RWPE2 (cell line): Measurements from ENCODE around the gene FMN1.

Experiments
- ATAC-seq: fragments of 200-7000 bp; cut with Tn5 transposase; 3 replicates; pipeline ENCODE4 v1.9.1; 2021; ENCODE audit warnings: low read depth
- DNase-seq: peaks from one replicate; pipeline ENCODE4 v3.0.0-alpha.2; 2020; ENCODE audit warnings: low spot score
- H3K27ac ChIP-seq: fragments of 450-650 bp; 2 replicates; pipeline ENCODE4 v1.5.1; 2017; ENCODE audit warnings: mild to moderate bottlenecking; ENCODE audit not compliant: poor library complexity, severe bottlenecking
- H3K27me3 ChIP-seq: fragments of 250-450 bp; sonication (Bioruptor Pico); 2 replicates; pipeline ENCODE4 v1.5.1; 2021; ENCODE audit warnings: mild to moderate bottlenecking, moderate library complexity; ENCODE audit not compliant: insufficient read depth, poor library complexity, severe bottlenecking
- H3K36me3 ChIP-seq: fragments of 250-450 bp; sonication (Bioruptor Pico); 2 replicates; pipeline ENCODE4 v1.5.1; 2020; ENCODE audit warnings: low read depth, mild to moderate bottlenecking, moderate library complexity
- H3K4me1 ChIP-seq: fragments of 250-450 bp; sonication (Bioruptor Pico); 2 replicates; pipeline ENCODE4 v1.5.1; 2021; ENCODE audit warnings: mild to moderate bottlenecking, moderate library complexity; ENCODE audit not compliant: insufficient read depth, poor library complexity, severe bottlenecking
- H3K4me3 ChIP-seq: fragments of 250-450 bp; sonication (Bioruptor Pico); 2 replicates; pipeline ENCODE4 v1.5.1; 2021; ENCODE audit warnings: mild to moderate bottlenecking, moderate library complexity; ENCODE audit not compliant: severe bottlenecking
- H3K9me3 ChIP-seq: fragments of 250-450 bp; sonication (Bioruptor Pico); 2 replicates; pipeline ENCODE4 v1.5.1; 2021; ENCODE audit warnings: mild to moderate bottlenecking, moderate library complexity; ENCODE audit not compliant: severe bottlenecking
- TF ChIP-seq, protein P1 (sequence below): fragments of 450-650 bp; IDR thresholded peaks from one replicate; pipeline ENCODE4 v1.5.1; 2017; ENCODE audit warnings: mild to moderate bottlenecking, moderate library complexity; ENCODE audit not compliant: poor library complexity, severe bottlenecking

FMN1 gene

DNA sequence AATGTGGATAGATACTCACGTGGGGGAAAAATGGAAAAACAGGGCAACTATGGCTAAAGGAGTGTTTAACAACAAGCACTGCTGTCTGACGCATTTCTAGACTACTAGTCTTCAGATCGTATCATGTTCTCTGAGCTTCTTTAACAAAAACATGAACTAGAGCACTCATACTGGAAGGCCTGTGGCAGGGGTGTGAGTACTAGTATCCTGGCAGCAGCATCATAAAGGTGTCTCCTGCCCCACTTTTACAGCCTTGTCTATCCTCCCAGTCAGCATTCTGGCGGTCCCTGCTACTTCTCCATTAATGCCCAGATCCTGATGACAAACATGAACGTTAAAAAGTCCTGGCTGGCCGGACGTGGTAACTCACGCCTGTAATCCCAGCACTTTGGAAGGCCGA is 4.0 kb downstream of the FMN1 start:
- H3K4me3 ChIP-seq: no peak overlapping the region
- TF ChIP-seq, protein P1, sequence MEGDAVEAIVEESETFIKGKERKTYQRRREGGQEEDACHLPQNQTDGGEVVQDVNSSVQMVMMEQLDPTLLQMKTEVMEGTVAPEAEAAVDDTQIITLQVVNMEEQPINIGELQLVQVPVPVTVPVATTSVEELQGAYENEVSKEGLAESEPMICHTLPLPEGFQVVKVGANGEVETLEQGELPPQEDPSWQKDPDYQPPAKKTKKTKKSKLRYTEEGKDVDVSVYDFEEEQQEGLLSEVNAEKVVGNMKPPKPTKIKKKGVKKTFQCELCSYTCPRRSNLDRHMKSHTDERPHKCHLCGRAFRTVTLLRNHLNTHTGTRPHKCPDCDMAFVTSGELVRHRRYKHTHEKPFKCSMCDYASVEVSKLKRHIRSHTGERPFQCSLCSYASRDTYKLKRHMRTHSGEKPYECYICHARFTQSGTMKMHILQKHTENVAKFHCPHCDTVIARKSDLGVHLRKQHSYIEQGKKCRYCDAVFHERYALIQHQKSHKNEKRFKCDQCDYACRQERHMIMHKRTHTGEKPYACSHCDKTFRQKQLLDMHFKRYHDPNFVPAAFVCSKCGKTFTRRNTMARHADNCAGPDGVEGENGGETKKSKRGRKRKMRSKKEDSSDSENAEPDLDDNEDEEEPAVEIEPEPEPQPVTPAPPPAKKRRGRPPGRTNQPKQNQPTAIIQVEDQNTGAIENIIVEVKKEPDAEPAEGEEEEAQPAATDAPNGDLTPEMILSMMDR: no peak
- H3K27me3 ChIP-seq: no peaks in the 10 kb centered on the region
- no peaks in the 10 kb centered on the region for H3K36me3 ChIP-seq
- DNase-seq (no peak), ATAC-seq (no peak)
- no peak overlapping the region for H3K27ac ChIP-seq
- H3K9me3 ChIP-seq: no peaks in the 10 kb centered on the region
- no peaks in the 10 kb centered on the region for H3K4me1 ChIP-seq

DNA sequence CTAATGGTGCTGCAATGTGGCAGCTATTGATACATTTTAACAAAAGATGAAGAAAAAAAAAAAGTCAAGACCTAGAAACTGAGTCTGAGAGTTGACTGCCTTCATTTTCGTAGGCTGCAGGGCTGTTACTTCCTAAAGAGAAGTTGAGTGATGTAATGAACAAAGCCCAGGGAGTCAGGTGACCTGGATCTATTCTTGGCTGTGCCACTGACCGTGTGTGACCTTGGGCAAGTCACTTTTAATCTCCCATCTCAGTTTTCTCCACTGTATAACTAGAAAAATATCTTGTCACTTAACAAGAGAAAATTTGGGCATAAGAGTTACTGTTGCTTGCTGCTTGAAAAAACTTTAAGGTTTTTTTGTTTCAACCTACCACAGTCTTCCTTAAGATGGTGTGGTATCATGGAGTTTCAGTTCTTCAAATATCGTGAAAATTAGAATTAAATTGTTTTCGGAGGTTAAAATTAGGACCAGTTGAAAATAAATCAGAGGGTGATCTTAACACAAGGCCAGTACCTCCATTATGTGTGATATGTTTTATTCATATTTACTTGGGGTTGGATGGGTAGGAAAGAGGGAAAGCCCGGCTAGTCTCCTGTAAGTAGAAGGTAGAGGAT is 5.8 kb downstream of the FMN1 start:
- H3K9me3 ChIP-seq: no peaks in the 10 kb centered on the region
- H3K27ac ChIP-seq: no peak overlapping the region
- TF ChIP-seq, protein P1: no peak
- no peaks in the 10 kb centered on the region for H3K27me3 ChIP-seq
- H3K4me1 ChIP-seq: no peaks in the 10 kb centered on the region
- H3K4me3 ChIP-seq: no peak overlapping the region
- H3K36me3 ChIP-seq: no peaks in the 10 kb centered on the region
- no peak for DNase-seq
- ATAC-seq: no peak

DNA sequence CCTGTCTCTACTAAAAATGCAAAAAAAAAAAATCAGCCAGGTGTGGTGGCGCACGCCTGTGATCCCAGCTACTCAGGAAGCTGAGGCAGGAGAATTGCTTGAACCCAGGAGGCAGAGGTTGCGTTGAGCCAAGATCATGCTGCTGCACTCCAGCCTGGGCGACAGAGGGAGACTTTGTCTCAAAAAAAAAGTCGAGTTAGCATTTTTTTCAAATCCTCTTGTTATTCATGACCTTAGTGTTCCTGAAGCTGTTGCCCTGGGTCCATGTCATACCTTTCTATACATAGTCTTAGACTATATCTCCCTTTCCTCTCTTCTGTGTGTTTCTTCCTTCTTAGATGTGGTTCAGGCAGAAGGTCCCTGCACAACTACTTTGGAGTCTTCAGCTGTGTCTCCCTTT is 6.4 kb downstream of the FMN1 start:
- Histone ChIP-seq H3K4me3 (no peak overlapping the region), H3K4me1 (no peaks in the 10 kb centered on the region), H3K9me3 (no peaks in the 10 kb centered on the region), H3K27ac (no peak overlapping the region), H3K27me3 (no peaks in the 10 kb centered on the region), H3K36me3 (no peaks in the 10 kb centered on the region)
- ATAC-seq (no peak), DNase-seq (no peak)
- TF ChIP-seq, protein P1: no peak

DNA sequence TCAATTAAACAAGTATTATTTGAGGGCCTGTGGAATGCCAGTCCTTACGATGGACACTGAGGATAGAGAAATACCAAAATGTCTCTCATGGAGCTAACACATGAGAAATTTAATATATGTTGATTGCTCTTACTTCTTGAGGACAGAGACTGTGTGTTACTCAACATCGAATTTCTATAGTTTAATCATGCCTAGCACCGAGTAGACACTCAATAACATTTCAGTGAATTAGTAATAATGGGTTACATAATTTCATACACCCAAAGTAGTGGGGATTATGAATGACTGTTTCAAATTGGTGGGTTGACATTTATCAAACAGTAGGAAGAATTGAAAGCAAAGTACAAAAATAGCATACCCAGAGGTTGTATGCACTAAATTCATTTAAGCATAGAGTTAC is 11.2 kb downstream of the FMN1 start:
- Histone ChIP-seq H3K4me1 (no peaks in the 10 kb centered on the region), H3K4me3 (no peak overlapping the region), H3K27me3 (no peaks in the 10 kb centered on the region), H3K27ac (no peak overlapping the region), H3K36me3 (no peaks in the 10 kb centered on the region), H3K9me3 (no peaks in the 10 kb centered on the region)
- DNase-seq: no peak
- no peak for ATAC-seq
- TF ChIP-seq, protein P1: no peak

DNA sequence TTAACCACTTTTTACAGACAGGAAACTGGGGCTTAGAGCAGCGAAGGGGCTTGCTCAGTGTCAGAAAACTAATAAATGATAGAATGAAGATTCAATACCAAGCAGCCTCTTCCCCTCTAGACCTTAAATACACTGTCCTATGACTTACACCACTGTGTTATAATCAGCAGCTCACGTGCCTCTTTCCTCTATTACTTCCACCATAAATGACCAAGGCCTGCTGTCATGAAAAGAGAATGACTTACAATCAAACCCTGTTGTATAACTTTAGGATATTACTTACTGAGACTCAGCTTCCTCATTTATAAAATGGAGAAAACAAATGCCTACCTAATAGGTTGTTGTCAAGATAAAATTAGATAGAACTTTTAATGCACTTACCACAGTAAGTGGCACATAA is 11.6 kb downstream of the FMN1 start:
- Histone ChIP-seq H3K4me3 (no peak overlapping the region), H3K36me3 (no peaks in the 10 kb centered on the region), H3K4me1 (no peaks in the 10 kb centered on the region), H3K27ac (no peak overlapping the region), H3K9me3 (no peaks in the 10 kb centered on the region), H3K27me3 (no peaks in the 10 kb centered on the region)
- DNase-seq (no peak), ATAC-seq (no peak)
- TF ChIP-seq, protein P1: no peak
